Skin of body (tissue), 2 donors: Measurements from ENCODE around the gene CLASP2. TPM values are rescaled to one million over a fixed set of nuclear protein-coding genes. Genes with fewer than 3 reads are reported as not detected.

ENCODE experiments used
- DNase-seq: peaks from one replicate; lab custom pipeline; 2025; lab: John Stamatoyannopoulos, UW
- total RNA-seq: library from RNA; depleted of rRNA; stranded (reverse); fragments of >200 nt; gene quantifications from one replicate; pipeline ENCODE4 v1.2.3, GENCODE V29; 2014

Gene CLASP2
- total RNA-seq, 1 donor from 2014 or later: 90.6 TPM

- no peak for DNase-seq
Measured at GRCh38 chr3:33637482-33637881, 80.6 kb downstream of the CLASP2 start.

GRCh38 chr3:33636125-33636850 is 81.8 kb downstream of the CLASP2 start:
- no peak for DNase-seq

- no peak for DNase-seq
Measured at GRCh38 chr3:33634262-33634661, 83.8 kb downstream of the CLASP2 start.

- DNase-seq: no peak
Measured at GRCh38 chr3:33629219-33629618, 88.8 kb downstream of the CLASP2 start.

- no peak for DNase-seq
Measured at GRCh38 chr3:33624756-33625155, 93.3 kb downstream of the CLASP2 start.

- no peak for DNase-seq
Measured at GRCh38 chr3:33613041-33613440, 105.0 kb downstream of the CLASP2 start.

- DNase-seq: no peak
Measured at GRCh38 chr3:33612607-33613006, 105.4 kb downstream of the CLASP2 start.

GRCh38 chr3:33602829-33603228 is 115.2 kb downstream of the CLASP2 start:
- DNase-seq: no peak

- DNase-seq: no peak
Measured at GRCh38 chr3:33597257-33597689, 120.8 kb downstream of the CLASP2 start.

GRCh38 chr3:33592999-33593398 is 125.1 kb downstream of the CLASP2 start:
- no peak for DNase-seq

- no peak for DNase-seq
Measured at GRCh38 chr3:33590541-33590940, 127.5 kb downstream of the CLASP2 start.

- DNase-seq: no peak
Measured at GRCh38 chr3:33586402-33586801, 131.7 kb downstream of the CLASP2 start.

GRCh38 chr3:33582234-33582633 is 135.8 kb downstream of the CLASP2 start:
- DNase-seq: no peak

- DNase-seq: no peak
Measured at GRCh38 chr3:33581666-33582065, 136.4 kb downstream of the CLASP2 start.

- DNase-seq: no peak
Measured at GRCh38 chr3:33579840-33580239, 138.2 kb downstream of the CLASP2 start.

GRCh38 chr3:33579178-33579510 is 138.9 kb downstream of the CLASP2 start:
- DNase-seq: no peak

- DNase-seq: no peak
Measured at GRCh38 chr3:33578325-33579177, 139.5 kb downstream of the CLASP2 start.

GRCh38 chr3:33577588-33577987 is 140.5 kb downstream of the CLASP2 start:
- no peak for DNase-seq

- DNase-seq: no peak
Measured at GRCh38 chr3:33577173-33577572, 140.9 kb downstream of the CLASP2 start.

GRCh38 chr3:33575311-33575710 is 142.7 kb downstream of the CLASP2 start:
- no peak for DNase-seq

GRCh38 chr3:33557829-33558228 is 160.2 kb downstream of the CLASP2 start:
- DNase-seq: no peak

- DNase-seq: no peak
Measured at GRCh38 chr3:33557279-33557678, 160.8 kb downstream of the CLASP2 start.

GRCh38 chr3:33547101-33547500 is 171.0 kb downstream of the CLASP2 start:
- DNase-seq: no peak
